H1 (cell line): ENCODE results near the gene PIK3R4.

Experiments used
- CEBPB ChIP-seq: IDR thresholded peaks from 2 replicates; pipeline ENCODE4 v1.6.1; 2012; ENCODE audit warnings: low read depth, low read length
- CTCF ChIP-seq, 3 experiments: IDR thresholded peaks; 1 replicate in 2 of 3; 2 replicates in 1 of 3; pipeline versions ENCODE4 v1.5.1 to v1.6.1; 2011; ENCODE audit warnings: low read length in 3 of 3, mild to moderate bottlenecking in 3 of 3, inconsistent platforms in 2 of 3, low read depth in 1 of 3, moderate library complexity in 1 of 3; ENCODE audit not compliant: insufficient read depth in 1 of 3; ENCODE audit errors: control extremely low read depth in 1 of 3
- EGR1 ChIP-seq: IDR thresholded peaks from 2 replicates; pipeline ENCODE4 v1.6.1; 2011; ENCODE audit warnings: low read depth, low read length, borderline replicate concordance
- EP300 ChIP-seq, 2 experiments: IDR thresholded peaks; 1 replicate in 1 of 2; 2 replicates in 1 of 2; pipeline ENCODE4 v1.6.1; 2011 to 2012; ENCODE audit warnings: low read depth in 2 of 2, low read length in 2 of 2, mild to moderate bottlenecking in 2 of 2, borderline replicate concordance in 1 of 2, inconsistent platforms in 1 of 2, moderate library complexity in 1 of 2
- GABPA ChIP-seq: IDR thresholded peaks from 2 replicates; pipeline ENCODE4 v1.6.1; 2011; ENCODE audit warnings: mild to moderate bottlenecking, low read length, moderate library complexity, borderline replicate concordance; ENCODE audit not compliant: insufficient read depth
- HDAC2 ChIP-seq, 2 experiments: fragments of 300-600 bp in 1 of 2; sonication (generic) in 1 of 2; IDR thresholded peaks; 2 replicates each; pipeline ENCODE4 v1.6.1; 2011 to 2012; ENCODE audit warnings: low read depth in 2 of 2, low read length in 2 of 2, mild to moderate bottlenecking in 2 of 2, moderate library complexity in 2 of 2, borderline replicate concordance in 1 of 2, inconsistent platforms in 1 of 2
- POLR2AphosphoS5 ChIP-seq: IDR thresholded peaks from 2 replicates; pipeline ENCODE4 v1.6.1; 2011; ENCODE audit warnings: low read depth, low read length

- no peak for TF ChIP-seq EP300 (IDR thresholded peaks at IDR 0.05; ENCODE audit: borderline replicate concordance in 1 of 2, low read depth in 2 of 2, low read length in 2 of 2)
- no peak for TF ChIP-seq CEBPB
- TF ChIP-seq CTCF (IDR thresholded peaks at IDR 0.05; ENCODE audit: control extremely low read depth in 1 of 3, insufficient read depth in 1 of 3, low read depth in 1 of 3, low read length in 3 of 3) = no peak
- no peak for TF ChIP-seq POLR2AphosphoS5
- TF ChIP-seq GABPA = no peak
- no peak for TF ChIP-seq HDAC2 (IDR thresholded peaks at IDR 0.05; ENCODE audit: borderline replicate concordance in 1 of 2, low read depth in 2 of 2, low read length in 2 of 2)
- TF ChIP-seq EGR1 = no peak
Measured at GRCh38 chr3:130682131-130682530, 64.5 kb downstream of the PIK3R4 start.
